KOPT-K1 (cell line): ENCODE measurements around the gene RELT.

Source experiments
- H3K27ac ChIP-seq: fragments of 200-600 bp; sonication (generic); 2 replicates; pipeline ENCODE4 v1.5.1; 2016; ENCODE audit warnings: antibody characterized with exemption, mild to moderate bottlenecking, low read depth, low read length; ENCODE audit not compliant: poor library complexity, severe bottlenecking
- H3K36me3 ChIP-seq: fragments of 200-600 bp; sonication (generic); 2 replicates; pipeline ENCODE4 v1.5.1; 2017; ENCODE audit warnings: antibody characterized with exemption, mild to moderate bottlenecking, low read length, moderate library complexity; ENCODE audit not compliant: insufficient read depth
- H3K9me3 ChIP-seq: fragments of 200-600 bp; sonication (generic); 2 replicates; pipeline ENCODE4 v1.5.1; 2017; ENCODE audit warnings: antibody characterized with exemption, low read length, mild to moderate bottlenecking; ENCODE audit not compliant: insufficient read depth, poor library complexity, severe bottlenecking

RELT gene

DNA sequence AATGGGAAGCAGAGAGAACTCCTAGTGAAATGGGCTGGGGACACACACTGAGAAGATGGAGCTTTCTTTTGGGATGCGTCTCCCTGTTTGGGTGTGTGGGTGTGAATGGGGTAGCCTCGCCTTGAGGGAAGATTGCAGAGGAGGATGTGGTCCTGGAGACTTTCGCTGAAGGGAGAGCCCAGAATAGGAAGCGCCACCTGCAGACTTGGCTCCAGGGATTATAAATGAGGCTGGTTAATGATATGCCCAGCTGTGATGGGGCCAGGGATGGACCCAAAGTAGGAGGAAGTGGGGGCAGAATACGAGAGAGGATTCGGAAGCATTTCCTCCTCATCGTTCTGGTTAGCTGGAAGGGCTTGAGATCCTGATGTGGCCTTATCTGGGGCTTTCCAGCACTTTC lies 13.7 kb downstream of the RELT start:
- Histone ChIP-seq H3K36me3 (peaks cover 33% of the 10 kb centered on the region), H3K27ac (no peak overlapping the region), H3K9me3 (no peaks in the 10 kb centered on the region)

DNA sequence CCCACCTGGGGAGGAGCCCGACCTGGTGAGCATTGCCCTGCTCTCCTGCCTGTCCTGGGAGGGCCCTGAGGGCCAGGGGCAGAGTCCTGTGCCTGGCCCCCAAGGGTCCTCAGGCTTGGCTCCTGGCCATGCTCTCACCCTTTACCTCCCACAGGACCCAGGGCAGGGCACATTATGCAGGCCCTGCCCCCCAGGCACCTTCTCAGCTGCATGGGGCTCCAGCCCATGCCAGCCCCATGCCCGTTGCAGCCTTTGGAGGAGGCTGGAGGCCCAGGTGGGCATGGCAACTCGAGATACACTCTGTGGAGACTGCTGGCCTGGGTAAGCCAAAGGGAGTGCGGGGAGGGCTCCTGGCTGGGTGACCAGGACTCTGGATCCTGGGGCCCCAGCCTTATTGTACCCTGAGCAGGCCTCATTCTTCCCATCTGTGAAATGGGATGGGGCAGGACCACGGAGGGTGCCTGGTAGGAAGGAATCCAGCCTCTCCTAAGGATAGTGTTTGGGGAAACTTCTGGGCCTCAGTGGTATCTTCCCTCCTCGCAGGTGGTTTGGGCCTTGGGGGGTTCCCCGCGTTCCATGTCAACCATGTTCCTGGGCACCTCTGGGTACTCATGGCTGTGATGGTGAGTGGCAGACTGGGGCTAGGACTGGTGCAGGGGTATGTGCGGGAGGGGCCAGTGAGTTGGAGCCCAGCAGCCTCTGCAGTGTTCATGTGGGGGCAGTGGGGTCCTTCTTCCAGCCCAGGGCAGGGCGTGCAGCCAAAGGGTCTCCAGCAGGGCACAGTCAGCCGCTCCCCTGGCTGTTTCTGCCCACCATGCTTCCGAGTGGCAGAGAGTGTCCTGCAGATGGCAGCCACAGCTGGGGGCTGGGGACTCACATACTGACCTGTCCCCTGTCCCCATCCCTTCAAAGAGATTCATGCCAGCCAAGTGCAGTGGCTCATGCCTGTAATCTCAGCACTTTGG lies 14.7 kb downstream of the RELT start:
- H3K27ac ChIP-seq = no peak overlapping the region
- H3K36me3 ChIP-seq = peaks cover 43% of the 10 kb centered on the region

DNA sequence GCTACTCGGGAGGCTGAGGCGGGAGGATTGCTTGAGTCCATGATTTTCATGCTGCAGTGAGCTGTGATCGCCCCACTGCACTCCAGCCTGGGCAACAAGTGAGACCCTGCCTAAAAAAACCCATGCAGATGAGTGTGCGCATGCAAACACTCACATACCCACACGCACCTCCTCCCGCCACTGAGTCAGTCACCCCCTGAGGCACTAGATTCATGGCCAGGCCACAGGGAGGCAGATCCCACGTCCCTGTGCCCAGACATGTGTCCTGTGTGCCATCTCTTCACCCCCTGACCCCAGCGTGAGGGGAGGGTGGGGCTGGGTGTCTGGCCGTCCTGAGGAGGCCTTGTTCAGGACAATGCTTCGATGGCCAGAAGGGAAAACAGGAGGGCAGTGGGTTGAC lies 15.5 kb downstream of the RELT start:
- Histone ChIP-seq H3K36me3 (peaks cover 50% of the 10 kb centered on the region), H3K9me3 (no peaks in the 10 kb centered on the region), H3K27ac (no peak overlapping the region)

More for the DNA sequence above, 14.7 kb downstream of the RELT start:
- H3K9me3 ChIP-seq = no peaks in the 10 kb centered on the region

DNA sequence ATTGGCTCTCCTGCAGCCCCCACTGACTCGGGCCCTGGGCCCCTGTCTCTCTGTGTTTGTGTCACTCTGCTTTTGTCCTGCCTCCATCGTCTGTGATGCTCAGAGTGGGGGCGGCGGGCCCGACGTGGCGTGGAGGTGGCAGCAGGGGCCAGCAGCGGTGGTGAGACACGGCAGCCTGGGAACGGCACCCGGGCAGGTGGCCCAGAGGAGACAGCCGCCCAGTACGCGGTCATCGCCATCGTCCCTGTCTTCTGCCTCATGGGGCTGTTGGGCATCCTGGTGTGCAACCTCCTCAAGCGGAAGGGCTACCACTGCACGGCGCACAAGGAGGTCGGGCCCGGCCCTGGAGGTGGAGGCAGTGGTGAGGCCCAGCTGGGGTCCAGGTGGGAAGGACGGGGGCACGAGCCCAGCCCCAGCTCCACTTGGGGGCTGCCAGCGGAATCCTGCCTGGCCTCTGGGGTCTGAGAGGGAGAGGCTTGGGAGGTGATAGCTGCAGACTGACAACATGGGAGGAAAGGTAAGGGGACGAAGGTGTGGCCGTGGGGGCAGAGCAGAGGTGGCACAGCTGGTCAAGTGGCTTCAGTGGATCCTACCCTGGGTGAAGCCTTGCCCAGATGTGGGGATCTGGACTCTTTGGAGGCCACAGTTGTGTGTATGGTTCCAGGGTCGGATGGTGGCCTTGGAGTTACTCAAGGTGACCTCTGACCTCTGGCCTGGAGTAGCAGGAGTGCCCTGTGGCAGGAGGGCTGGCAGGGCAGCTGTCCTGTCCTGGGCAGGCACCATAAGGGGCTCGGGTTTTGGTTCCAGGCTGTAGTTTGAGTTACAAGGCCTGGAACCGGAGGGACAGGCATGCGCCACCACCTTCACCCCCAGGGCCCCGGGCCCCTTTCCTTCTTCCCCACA lies 16.2 kb downstream of the RELT start:
- Histone ChIP-seq H3K9me3 (no peaks in the 10 kb centered on the region), H3K36me3 (peaks cover 57% of the 10 kb centered on the region), H3K27ac (no peak overlapping the region)

DNA sequence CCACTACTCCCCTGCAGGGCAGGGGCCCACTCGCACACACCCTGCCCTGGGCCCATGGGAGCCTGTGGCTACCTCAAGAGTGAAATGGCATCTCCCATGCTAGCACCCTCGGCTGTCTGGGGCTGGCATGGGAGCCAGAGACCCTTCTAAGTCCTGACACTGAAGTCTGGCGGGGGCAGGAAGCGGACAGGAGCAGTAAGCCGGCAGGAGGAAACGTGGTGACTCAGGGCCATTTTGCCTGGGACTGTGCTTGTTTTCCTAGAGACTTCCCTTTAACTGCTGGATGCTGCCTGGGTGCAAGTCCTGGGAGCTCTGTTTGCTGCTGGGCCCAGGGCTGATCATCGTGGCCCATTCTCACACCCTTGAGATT lies 16.8 kb downstream of the RELT start:
- H3K9me3 ChIP-seq = no peaks in the 10 kb centered on the region
- H3K27ac ChIP-seq = no peak overlapping the region
- peaks cover 62% of the 10 kb centered on the region for H3K36me3 ChIP-seq

DNA sequence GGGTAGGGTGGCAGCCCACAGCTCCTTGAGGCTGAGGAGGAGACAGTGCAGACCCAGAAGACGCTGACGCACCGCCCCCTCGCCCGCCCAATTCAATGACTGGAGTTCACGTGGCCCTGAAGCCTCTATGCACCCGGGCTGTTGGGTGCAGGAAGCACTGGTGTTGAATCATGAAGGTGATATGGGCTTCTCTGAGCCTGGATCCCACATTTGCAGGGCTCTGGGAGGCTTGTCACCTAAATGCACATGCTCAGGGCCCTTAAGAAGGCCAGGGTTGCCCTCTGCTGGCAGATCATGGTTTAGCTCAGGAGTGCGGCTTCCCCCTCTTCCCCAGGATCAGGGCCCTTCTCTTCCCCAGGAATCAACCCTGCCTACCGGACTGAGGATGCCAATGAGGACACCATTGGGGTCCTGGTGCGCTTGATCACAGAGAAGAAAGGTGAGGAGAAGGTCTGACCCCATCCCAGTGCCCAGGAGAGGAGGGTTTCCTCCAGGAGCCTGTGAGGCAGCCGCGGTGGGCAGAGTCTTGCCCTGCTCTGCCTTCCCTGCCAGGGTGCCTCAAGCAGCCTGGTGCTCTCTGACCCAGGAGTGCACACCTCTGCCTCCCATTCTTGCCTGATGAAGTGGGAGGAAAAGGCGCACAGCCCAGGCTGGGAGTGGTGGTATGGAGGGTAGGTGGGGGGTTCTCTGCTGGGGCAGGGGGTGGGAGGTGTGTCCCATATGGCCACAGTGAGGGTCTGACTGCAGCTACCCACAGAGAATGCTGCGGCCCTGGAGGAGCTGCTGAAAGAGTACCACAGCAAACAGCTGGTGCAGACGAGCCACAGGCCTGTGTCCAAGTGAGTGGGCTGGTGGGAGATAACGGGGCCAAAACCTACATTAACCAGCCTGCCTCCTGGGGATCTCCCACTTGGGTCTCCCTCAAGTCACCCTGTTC lies 17.5 kb downstream of the RELT start:
- peaks cover 69% of the 10 kb centered on the region for H3K36me3 ChIP-seq

DNA sequence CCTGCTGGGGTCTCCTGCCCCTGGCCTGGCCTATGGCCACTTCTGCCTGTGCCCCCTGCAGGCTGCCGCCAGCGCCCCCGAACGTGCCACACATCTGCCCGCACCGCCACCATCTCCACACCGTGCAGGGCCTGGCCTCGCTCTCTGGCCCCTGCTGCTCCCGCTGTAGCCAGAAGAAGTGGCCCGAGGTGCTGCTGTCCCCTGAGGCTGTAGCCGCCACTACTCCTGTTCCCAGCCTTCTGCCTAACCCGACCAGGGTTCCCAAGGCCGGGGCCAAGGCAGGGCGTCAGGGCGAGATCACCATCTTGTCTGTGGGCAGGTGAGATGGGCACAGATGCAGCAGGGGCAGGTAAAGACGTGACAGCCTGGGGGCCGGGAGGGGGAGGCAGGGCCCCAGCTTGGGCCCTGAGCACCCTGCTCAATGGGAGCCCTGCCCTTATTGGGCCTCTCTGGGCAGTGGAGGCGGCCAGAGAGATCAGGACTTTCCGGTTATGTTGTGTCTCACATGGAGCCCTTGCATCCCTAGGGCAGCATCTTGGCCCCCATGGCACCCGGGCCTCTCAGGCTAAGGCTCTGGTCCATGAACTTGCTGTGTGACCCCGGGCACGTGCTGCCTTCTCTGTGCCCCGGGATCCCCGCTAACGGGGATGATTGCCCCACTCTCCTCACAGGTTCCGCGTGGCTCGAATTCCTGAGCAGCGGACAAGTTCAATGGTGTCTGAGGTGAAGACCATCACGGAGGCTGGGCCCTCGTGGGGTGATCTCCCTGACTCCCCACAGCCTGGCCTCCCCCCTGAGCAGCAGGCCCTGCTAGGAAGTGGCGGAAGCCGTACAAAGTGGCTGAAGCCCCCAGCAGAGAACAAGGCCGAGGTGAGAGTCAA lies 18.5 kb downstream of the RELT start:
- H3K27ac ChIP-seq = no peak overlapping the region
- peaks cover 70% of the 10 kb centered on the region for H3K36me3 ChIP-seq
- H3K9me3 ChIP-seq = no peaks in the 10 kb centered on the region

More for the DNA sequence above, 17.5 kb downstream of the RELT start:
- Histone ChIP-seq H3K9me3 (no peaks in the 10 kb centered on the region), H3K27ac (no peak overlapping the region)

DNA sequence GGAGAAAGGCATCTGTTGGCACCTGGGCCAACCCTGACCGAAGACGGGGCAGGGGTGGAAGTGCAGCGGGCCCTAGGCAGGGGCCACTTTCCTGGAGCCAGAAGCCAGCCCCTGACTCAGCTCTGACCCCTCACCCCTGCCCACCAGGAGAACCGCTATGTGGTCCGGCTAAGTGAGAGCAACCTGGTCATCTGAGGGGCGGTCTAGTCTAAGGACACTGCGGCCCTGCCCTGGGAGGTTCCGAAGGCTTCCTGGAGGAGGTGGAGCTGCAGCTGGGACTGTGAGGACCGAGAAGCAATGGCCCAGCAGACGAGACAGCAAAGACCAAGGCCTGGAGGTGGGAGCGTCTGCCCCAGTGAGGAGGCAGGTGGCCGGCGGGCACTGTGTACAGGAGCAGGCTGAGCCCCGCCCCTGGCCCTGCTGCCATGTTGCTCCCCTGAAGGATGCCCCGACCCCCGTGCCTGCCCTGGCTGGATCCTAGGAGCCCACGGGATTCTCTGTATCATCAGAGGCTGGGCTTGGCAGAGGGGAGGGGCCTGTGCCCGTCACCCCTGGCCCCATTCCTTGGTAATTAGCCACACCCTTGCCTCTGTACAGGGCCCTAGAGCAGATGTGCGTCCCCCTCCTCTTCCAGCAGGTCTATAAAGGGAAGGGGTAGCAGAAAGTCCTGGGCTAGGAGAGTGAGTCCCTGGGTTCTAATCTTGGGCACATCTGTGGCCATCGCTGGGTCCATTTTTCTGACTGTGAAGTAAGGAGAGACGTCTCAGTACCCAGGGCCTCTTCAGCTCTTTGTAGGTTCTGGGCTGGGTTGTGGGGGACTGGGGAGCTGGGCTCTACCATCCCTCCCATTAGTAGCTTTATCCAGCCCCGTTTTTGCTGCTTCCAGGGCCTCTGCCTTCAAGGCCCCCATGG lies 19.4 kb downstream of the RELT start:
- H3K27ac ChIP-seq = no peak overlapping the region
- H3K9me3 ChIP-seq = no peaks in the 10 kb centered on the region
- peaks cover 70% of the 10 kb centered on the region for H3K36me3 ChIP-seq

DNA sequence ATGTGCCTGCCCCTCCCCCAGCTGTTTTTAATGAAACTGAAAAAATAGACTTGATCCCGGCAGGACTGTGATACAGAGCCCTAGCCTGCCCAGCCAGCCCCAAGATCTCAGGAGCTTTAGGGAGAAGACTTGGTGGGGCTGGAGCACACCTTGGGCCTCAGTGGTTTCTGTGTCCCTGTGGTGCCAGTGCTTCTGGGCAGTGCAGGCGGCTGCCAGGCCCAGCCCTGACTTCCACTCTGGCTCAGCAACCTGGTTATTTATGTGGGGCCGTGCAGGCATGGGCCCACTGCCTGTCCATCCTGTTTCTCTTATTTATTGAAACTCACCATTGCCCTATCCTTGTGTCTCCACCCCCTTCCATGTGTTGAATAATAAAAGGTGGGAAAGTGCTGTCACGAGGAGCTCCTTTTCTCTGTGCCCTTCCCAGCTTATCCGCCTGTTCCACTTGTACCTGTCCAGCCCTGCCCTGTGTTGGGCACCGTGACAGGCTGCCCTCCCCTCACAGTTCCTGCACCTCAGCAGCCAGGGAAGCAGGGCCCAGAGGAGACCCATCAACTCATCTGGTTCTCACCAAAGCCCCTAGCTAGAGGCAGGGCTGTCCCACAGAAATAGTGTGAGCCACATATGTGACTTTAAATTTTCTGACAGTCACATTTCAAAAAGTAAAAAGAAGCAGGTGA lies 20.2 kb downstream of the RELT start:
- H3K36me3 ChIP-seq = peaks cover 72% of the 10 kb centered on the region
- H3K27ac ChIP-seq = no peak overlapping the region
- H3K9me3 ChIP-seq = no peaks in the 10 kb centered on the region

DNA sequence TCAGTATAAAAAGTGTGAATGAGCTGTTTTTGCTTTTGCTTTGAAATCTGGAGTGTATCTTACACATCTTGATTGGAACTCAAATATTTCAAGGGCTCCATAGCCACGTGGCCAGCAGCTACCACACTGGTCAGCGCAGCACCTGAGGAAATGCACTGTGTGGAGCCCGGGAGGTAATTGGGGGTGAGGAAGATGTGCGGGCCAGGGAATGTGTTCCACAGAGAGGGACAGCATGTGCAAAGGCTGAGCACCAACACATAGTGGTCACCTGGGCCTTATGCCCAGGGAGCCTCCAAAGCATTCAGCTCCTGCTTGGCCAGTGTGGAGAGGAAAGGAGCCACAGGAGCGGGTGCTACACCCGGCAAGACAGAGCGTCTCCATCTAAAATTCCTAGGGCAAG lies 20.8 kb downstream of the RELT start:
- H3K9me3 ChIP-seq = no peaks in the 10 kb centered on the region
- peaks cover 71% of the 10 kb centered on the region for H3K36me3 ChIP-seq

DNA sequence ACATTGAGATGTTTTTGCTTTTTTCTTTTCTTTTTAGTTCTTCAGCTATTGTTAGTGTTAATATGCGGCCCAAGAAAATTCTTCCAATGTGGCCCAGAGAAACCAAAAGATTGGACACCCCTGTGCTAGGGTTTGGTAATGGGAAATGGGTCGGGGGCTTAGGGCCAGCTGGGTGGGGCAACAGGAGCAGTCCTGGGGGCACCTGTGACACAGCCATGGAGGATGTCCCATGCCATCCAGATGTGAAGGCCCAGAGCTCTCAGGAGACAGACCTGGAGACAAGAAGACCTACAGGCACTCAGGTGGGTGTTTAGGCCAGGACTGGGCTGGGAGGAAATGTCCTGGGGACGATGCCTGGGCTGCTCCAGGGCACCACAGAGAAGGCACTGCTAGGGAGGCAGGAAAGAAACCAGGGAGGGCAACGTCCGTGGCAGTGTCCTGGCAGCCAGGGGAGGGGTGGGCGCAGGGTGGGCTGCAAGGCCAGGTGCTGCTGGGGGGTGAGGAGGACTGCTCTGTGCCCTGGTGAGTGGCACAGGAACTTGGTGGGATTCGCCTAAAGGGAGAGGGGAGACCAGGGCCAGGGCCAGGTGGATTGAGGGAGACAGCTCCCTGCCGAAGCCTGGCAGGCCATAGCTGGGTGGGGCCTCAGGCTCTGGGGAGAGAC lies 21.4 kb downstream of the RELT start:
- Histone ChIP-seq H3K36me3 (peaks cover 65% of the 10 kb centered on the region), H3K9me3 (no peaks in the 10 kb centered on the region), H3K27ac (no peak overlapping the region)

More for the DNA sequence above, 20.8 kb downstream of the RELT start:
- no peak overlapping the region for H3K27ac ChIP-seq

DNA sequence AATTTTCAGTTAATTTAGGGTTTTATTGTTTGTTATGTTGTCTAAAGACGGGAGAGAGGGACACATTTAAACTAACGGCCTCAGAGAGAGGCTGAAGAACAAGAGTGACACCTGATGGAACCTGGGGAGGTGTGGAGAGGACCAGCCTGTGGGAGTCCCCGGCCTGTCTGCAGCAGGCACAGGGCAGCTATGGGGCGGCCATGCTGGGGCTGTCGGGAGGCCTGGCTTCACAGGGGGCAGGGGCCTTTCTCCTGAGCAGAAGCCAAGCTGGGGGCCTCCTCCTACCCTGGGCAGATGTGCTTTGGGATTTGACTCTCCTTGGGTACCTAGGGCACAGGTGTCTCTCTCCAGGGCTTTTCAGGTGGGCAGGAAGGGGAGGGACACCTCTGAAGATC lies 21.9 kb downstream of the RELT start:
- Histone ChIP-seq H3K9me3 (no peaks in the 10 kb centered on the region), H3K27ac (no peak overlapping the region), H3K36me3 (peaks cover 60% of the 10 kb centered on the region)
